Superior temporal gyrus (tissue), 1 donor: ENCODE results near the gene ATP2C2.

Source experiments
- DNase-seq: peaks from one replicate; pipeline ENCODE4 v3.0.0-alpha.2; 2016; ENCODE audit errors: extremely low spot score

ATP2C2 gene

DNA sequence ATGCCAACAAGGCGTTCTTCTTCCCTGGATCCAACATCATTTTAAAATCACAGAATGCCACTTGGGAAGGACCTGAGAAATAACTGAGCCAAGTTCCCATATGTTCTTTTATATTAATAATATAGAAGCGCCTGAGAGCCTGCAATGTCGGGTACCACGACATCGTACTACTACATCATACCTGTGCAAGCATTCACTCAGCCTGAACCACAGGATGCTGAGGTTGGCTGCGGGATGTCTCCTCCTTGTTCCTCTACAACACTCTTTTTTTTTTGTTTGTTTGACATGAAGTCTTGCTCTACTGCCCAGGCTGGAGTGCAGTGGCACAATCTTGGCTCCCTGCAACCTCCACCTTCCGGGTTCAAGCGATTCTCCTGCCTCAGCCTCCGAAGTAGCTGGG, 2.1 kb upstream of the ATP2C2 start:
- DNase-seq, result no peak

DNA sequence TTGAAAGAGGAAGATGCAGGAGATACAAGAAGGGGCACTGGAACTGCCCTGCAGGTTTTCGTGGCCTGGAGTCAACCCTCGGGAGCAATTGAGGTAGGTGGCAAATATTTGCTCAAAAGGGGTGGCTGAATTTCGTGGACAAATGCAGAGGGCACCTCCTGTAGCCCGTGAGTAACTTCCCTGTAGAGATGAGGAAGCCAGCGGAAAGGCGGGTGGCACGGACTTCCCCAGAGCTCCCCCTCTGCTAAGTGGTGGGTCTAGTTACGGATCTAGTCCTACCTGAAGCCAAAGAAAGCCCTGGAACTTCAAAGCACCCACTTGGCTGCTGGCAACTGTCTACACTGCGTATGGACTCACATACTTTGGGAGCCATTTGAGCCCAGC, 1.0 kb upstream of the ATP2C2 start:
- DNase-seq, result no peak

DNA sequence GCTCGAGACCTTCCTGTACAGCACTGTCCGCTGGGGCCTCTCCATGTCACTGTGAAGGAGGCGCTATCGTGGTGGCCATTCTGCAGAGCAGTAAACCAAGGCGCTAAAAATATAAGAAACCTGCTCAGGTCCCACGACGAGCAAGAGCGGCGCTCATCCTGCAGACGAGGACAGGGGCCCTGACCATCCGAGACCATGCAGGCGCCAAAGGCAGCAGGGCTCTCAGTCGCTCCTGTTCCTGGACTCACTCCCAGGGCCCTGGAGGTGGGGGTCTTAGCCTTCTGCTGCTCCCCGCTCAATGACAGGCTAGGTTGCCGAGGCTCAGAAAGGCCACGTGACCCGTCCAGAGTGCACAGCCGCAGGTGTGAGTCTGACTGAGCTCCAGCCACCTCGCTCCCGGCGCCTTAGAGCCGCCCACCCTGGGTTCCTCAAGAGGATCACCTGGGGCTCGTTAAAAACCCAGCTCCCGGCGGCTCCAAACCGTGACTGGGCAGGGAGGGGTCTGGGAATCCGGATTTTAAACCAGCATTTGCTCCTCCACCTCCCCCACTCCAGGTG, 509 bp upstream of the ATP2C2 start:
- no peak for DNase-seq

DNA sequence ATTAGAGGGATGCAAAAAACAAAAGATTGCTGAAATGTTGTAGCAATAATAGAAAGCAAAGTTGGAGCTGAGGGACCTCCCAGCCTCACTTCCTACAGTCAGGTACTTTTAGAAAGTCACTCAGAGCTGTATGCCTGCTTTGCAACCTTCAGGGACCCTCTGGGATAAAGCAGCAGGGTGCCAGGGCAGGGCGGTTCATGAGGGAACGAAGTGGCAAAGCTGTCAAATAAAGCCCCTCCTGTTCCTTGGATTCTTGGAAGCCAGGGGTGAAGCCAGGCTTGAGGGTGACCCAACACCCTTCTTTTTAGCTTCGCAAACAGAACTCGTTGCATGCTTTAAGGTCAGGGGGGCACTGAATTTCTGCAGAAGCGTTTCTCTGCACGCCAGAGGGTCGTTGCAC, 767 bp downstream of the ATP2C2 start:
- no peak for DNase-seq

DNA sequence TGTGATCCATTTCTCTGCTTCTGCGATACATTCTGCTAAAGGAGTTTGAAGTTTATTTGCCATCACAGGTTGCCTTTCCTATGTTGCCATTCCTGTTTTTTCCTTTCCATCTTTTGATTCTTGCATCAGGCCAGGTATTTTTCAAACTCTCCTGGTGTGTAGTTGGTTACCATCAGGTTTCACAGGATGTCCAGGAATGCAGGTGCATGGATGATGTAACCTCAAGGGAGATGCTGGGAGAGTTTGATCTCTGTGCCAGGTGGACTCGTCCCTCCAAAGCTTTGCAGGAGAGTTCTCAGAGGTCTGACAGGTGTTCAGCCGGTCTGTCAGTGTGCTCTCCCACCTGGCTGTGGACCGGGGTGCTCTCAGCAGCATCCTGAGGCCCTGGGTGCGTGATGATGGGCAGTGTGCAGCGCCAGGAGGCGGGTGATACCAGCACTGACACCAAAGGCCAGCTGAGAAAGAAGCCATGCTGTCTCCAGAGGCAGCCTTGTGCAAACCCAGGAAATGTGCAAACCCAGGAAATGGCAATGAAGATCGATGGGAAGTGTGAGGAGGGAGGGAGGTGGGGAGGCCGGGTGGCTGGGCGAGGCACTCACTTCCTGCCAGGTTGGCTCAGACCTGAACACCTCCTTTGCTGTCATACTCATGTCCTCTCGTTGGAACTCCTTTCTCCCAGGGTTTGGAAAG, 1.7 kb downstream of the ATP2C2 start:
- no peak for DNase-seq

DNA sequence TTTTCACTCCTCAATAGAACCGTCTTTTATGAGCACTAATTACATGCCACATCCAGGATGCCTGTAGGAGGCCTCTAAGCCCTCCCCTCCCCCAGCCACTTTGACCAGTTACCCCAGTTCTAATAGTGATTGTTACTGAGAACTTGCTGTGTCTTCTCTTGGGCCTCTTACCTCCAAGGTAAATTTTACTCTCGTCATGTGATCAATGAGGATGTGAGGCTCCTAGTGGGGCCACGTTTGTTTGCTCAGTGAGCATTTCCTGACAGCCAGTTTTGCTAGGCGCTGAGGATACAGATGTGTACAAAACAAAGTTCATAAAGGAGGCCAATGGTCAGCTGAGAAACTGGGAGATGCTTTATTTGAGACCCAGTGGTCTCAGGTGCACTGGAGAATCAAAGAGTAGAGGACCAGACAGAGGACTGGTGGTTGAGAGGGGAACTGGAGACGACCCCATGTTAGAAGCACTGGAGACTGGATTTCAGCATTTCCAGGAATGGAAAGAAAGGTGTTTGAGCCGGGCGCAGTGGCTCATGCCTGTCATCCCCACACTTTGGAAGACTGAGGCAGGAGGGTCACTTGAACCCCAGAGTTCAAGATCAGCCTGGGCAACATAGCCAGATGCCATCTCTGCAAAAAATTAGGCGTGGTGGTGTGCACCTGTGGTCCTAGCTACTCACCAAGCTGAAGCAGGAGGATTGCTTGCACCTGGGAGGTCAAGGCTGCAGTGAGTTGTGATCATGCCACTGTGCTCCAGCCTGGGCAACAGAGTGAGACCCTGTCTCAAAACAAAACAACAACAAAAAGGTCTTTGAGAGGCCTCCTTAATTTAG, 2.6 kb downstream of the ATP2C2 start:
- no peak for DNase-seq

DNA sequence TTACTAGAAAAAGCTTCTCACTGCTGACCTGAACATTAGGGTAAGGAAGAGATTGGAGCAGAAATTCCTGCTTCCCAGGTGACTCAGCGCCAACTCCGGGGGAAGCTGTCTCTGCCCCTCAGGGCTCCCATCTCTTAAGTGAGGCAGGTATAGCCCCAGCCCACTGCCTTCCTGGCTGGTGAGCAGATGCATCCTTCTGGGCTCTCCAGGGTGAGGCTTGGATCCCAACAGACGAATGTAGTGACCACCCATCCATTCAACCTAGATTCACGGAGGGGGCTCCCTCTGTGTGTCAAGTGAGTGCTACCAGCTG, 3.2 kb downstream of the ATP2C2 start:
- no peak for DNase-seq

DNA sequence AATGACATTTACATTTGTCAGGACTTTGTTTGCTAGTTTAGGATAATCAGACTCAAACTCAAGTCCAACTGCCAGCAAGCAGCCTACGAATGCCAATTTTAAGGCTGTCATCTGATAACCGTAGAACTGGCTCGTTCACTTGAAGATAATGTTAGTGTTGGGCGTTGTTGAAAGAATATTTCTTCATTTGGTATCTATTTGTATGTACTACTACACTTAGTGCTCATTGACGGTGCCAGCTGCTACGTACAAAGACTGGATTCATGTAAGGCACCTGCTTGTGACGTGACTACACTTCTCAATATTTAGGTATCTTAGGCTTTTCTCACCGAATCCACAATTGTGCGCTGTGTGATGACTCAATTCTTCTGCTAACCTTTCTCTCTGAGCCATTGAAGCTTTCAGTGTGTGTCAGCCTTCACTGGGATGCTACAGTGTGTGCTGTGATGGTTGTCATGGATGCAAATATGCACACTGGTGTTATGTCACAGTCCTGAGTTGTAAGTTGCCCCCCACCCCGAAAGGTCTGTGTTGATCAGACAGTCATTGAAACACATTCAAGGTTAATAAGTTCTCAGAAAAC, 5.7 kb downstream of the ATP2C2 start:
- peak; percentile 42 for DNase-seq

DNA sequence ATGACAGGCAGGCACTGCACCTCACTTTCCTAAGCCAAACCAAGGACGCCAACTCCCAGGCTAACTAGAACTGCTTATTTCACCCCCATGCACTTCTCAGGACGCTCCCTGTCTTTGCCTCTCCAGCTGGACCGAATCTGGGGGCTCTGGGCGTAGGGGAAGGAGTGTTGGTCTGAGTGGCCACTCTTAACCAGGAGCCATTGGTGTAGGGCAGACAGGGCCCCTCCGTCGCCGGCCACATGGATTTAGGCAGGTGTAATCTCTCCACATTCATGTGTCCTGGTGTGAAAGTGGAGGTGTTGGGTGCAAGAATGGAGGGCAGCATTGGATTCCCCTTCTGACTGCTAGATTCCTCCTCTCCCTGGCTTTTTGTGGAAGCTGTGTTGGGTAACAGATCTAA, 9.8 kb downstream of the ATP2C2 start:
- DNase-seq, result no peak

DNA sequence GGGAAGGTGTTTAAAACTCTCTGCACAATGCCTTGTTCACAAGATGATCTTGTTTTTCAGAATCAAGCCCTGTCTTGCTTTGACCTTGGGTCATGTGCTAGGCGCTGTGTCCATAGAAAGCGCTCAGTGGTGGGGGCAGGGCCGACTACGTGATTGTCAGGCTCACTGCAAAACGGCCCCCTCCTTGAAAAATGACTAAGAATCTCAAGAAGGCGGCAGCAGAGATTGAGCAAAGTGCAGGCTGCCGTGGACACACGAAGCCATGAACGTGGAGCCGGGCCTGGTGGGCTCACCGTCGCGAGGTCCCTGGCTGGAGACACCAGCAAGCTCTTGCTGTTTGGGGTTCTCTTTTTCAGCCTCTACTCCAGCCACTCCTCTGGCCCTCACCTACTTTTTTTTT, 10.2 kb downstream of the ATP2C2 start:
- DNase-seq, result no peak

DNA sequence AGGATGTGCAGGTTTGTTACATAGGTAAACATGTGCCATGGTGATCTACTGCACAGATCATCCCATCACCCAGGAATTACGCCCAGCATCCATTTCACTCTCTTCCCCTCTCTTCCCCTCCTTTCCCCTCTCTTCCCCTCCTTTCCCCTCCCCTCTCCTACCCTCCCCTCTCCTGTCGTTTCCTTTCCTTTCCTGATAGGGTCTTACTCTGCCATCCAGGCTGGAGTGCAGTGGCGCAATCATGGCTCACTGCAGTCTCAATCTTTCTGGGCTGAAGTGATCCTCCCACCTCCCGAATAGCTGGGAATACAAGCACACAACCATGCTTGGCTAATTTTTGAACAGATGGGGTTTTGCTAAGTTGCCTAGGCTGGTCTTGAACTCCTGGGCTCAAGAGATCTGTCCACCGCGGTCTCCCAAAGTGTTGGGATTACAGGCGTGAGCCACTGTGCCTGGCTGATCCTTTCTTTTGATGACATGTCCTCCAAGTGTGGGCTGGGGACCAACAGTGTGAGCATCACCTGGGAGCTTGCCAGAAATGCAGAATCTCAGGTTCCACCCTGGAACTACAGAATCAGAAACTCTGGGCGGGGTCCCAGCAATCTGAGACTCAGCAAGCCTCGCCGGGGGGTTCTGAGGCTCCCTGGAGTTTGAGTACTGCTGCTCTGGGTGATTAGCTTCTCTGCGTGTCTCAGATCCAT, 10.8 kb downstream of the ATP2C2 start:
- DNase-seq, result no peak

DNA sequence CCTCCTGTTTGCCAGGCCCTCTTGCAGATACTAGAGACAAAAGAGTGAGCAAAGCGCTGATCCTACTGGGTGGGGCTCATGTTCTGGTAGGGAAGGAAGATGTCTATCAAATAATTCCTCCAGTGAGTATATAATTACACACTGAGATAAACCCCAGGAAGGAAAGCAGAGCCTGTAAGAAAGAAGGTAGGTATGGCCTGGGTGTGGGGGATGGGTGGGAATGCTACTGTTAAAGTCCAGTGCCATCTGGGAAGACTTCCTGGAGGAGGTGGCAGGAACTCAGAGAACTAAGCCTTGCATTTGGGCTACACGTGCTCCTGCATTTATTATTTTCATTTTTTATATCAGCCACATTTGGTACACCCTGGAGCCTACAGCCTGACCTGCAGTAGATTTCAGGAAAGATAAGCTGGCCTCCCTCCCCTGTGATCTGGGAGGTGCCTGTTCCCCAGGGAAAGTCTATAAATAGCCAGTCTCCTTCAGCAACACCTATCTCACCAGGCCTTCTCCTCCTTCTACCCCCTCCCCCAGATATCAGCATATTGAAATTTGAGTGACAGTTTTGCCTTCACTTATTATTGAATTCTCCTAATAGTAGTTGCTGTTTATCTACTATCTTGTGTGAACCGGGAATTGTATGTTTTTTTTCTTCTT, 11.5 kb downstream of the ATP2C2 start:
- DNase-seq, result no peak

DNA sequence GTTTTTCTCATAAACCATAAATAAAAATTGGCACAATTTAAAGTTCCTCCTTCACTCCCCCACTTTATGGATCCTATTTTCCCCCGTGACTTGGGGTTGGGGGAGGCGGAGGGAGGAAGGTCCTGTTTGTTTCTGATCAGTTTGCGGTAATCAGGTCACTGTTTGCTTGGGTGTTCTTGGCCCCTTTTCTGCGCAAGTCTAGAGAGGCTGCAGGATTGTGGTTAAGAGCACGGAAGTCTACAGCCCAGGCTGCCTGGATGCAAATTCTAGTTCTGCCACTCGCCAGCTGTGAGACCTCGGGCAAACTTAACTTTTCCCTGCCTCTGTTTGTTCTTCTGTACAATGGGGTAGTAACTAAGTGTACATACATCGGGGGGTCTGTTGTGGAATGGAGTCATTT, 12.1 kb downstream of the ATP2C2 start:
- DNase-seq, result no peak

DNA sequence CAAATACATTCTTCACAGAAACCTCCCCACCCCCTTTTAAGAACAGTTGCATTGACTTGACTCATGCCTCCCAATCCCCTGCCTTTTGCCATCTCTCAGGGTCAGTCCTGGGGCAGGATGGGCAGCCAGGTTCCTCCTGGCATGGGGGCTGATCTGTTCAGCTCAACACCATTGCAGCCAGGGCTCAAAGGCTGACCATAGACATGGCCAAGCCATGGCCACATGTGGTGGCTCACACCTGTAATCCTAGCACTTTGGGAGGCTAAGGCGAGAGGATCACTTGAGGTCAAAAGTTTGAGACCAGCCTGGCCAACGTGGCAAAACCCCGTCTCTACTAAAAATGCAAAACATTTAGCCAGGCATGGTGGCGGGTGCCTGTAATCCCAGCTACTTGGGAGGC, 14.1 kb downstream of the ATP2C2 start:
- no peak for DNase-seq

DNA sequence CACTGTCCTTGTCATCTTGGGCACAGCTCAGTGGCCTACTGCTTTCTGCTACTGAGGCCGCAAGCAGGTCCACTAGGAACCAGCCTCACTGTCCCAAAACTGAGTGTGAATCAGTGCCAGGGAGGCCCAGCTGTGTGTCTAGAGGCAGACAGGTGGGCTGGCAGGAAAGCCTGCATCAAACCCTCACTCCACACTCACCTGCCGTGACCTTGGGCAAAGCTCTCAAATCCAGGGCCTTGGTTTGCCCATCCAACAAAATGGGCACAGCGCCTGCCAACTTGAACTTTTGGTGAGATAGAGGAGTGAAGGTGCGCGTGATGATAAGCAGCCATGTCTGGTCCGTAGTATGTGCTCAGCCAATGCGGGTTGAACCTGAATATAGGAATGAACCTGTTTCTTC, 14.8 kb downstream of the ATP2C2 start:
- no peak for DNase-seq

DNA sequence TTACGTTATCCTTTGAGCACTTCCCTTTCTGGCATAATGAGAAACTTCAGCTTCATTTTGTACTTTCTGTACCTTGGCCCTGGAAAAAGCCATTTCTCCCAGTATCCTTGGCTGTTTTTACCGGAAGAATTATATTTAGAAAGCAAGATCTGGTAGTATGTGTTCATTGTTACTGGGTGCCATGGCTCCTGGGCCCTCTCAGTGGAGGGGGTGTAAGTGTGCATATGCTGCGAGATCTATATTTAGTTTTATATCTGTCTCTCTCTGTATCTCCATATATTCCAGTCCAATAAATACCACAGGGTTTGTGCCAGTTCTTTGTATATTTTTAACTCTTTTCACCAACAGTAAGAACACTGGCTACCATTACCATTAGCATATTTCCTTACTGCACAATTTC, 17.7 kb downstream of the ATP2C2 start:
- peak; percentile 38 for DNase-seq

DNA sequence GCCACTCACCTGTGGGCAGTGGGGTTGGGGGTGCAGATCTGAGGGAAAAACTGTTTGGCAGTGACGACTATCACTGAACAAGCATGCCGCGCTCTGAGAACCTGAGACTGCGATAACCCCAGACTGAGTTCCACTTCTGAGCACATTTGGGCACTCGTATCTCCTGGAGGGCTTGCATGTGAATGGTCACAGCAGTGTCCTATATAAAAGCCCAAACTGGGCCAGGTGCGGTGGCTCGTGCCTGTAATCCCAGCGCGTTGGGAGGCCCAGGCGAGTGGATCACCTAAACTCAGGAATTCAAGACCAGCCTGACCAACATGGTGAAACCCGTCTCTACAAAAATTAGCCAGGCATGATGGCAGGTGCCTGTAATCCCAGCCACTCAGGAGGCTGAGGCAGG, 18.7 kb downstream of the ATP2C2 start:
- no peak for DNase-seq

DNA sequence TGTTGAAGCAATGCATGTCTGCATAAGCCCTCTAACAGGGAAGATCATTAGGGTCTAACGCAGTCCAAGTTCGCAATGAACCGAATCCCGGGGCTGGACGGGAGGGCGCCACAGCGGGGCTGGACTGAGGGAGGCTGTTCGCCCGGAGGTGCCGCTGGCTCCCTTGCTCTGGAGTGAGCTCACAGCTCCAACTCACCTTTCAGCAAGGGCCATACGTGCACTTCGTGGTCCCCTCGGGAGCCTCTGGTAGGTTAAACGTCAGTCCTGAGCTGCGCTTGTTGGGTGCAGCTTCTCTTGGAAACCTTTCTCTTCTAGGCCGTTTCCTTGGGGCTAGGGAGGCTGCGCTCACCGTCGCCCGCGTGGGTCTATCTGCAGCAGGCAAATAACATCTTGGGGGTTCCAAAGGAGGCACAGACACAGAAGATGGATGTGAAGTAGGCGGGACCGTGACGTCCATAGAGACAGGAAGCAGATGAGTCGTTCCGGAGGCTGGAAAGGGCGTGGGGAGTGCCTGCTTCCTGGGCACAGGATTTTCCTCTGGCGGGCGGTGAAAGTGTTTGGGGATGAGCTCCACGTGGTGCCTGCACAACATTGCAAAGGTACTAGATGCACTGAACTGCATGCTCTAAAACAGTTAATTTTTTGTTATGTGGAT, 21.9 kb downstream of the ATP2C2 start:
- no peak for DNase-seq

DNA sequence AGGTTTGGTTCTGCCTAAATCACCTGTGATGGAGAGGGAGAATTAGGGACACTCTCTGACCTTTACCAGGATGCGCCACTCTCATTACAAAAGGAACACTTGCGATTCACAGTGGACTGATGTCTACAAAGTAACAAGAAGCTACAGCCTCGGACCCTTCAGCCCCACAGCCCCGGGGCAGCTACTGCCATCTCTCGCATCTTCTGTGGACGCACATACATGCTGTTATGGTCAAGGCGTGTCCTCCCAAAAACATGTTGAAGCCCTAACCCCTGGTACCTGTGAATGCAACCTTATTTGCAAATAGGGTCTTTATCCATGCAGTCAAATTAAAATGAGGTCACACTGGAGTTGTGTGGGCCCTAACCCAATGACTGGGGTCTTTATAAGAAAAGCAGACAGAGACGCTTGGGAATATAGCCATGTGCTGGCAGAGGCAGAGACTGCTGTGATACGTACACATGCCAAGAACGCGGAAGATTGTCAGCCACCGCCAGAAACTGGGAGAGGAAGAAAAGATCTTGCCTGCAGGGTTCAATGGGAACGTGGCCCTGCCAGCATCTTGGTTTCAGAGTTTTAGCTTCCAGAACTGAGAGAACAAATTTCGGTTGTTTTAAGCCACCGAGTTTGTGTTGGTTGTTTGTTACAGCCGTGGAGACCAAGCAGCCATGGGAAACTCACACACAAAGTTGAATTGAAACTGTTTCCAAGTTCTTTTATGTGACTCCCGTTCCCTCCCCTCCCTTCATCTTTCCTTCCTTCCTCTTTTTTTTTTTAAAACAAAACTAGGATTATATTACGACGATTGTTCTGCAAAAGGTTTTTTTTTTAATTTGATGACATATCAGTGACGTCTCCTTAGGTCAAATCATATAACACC, 23.1 kb downstream of the ATP2C2 start:
- peak; percentile 43 for DNase-seq

DNA sequence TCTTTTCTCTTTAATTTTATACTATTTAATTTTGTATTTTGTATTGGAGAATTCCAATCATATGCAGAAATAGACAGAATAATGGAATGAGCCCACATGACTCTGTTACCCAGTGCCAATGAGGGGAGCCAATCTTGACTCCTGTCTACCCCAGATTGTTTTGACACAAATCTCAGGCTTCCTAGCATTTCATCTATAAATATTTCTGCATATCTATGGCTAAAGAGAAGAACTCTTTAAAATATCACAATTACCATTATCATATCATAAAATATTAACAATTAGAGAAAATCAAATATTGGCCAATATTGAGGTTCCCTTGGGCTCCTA, 23.7 kb downstream of the ATP2C2 start:
- DNase-seq, result no peak
